OCI-LY7 (cell line): ENCODE data around the gene RARG. TPM values are rescaled to one million over a fixed set of nuclear protein-coding genes. Genes with fewer than 3 reads are reported as not detected.

Experiments
- BruUV-seq: library from RNA; stranded (reverse); fragments of 400-500 nt; replicated peaks from 2 replicates; lab custom pipeline; 2021; lab: Mats Ljungman, UMichigan
- CTCF ChIA-PET: fragments of 300-600 bp; sonication (Branson Sonifier 250); formaldehyde crosslinking; loops from one replicate; lab custom pipeline; 2022; ENCODE audit warnings: antibody characterized with exemption; ENCODE audit not compliant: unreplicated experiment; lab: Charles Lee
- POLR2A ChIA-PET: fragments of 300-600 bp; sonication (Branson Sonifier 250); formaldehyde crosslinking; loops from one replicate; lab custom pipeline; 2022; ENCODE audit warnings: antibody characterized with exemption; lab: Charles Lee
- DNase-seq: peaks from one replicate; pipeline ENCODE4 v3.0.0-alpha.2; 2015; ENCODE audit warnings: low spot score
- H2AFZ ChIP-seq: fragments of 200-600 bp; sonication (generic), shearing (Covaris generic); 2 replicates; pipeline ENCODE4 v1.6.1; 2014; ENCODE audit warnings: mild to moderate bottlenecking, antibody characterized with exemption, low read length, moderate library complexity
- H3K27ac ChIP-seq: fragments of 200-600 bp; sonication (generic); 2 replicates; pipeline ENCODE4 v1.5.1; 2014; ENCODE audit warnings: mixed run types, low read depth, mild to moderate bottlenecking, moderate library complexity, low read length, inconsistent platforms; ENCODE audit not compliant: poor library complexity, severe bottlenecking
- H3K36me3 ChIP-seq: fragments of 200-600 bp; sonication (generic); 2 replicates; pipeline ENCODE4 v1.6.1; 2014; ENCODE audit warnings: mild to moderate bottlenecking, antibody characterized with exemption, low read length, moderate library complexity, mixed read lengths; ENCODE audit not compliant: insufficient read depth
- H3K4me1 ChIP-seq: fragments of 200-600 bp; sonication (generic); 2 replicates; pipeline ENCODE4 v1.5.1; 2014; ENCODE audit warnings: mild to moderate bottlenecking, low read length; ENCODE audit not compliant: insufficient read depth, poor library complexity, severe bottlenecking
- H3K4me2 ChIP-seq: fragments of 200-600 bp; sonication (generic); 2 replicates; pipeline ENCODE4 v1.6.1; 2014; ENCODE audit warnings: mild to moderate bottlenecking, low read length
- H3K4me3 ChIP-seq: fragments of 200-600 bp; sonication (generic); 2 replicates; pipeline ENCODE4 v1.5.1; 2014; ENCODE audit warnings: mild to moderate bottlenecking, low read depth, low read length; ENCODE audit not compliant: poor library complexity, severe bottlenecking
- H3K79me2 ChIP-seq: fragments of 200-600 bp; sonication (generic); 2 replicates; pipeline ENCODE4 v1.6.1; 2016; ENCODE audit warnings: low read depth, mild to moderate bottlenecking, low read length, moderate library complexity, mixed read lengths; ENCODE audit not compliant: insufficient read depth
- H3K9me2 ChIP-seq: fragments of 200-600 bp; sonication (generic); 2 replicates; pipeline ENCODE4 v1.6.1; 2016; ENCODE audit warnings: mild to moderate bottlenecking, low read length, mixed read lengths; ENCODE audit not compliant: insufficient read depth
- H3K9me3 ChIP-seq: fragments of 200-600 bp; sonication (generic); 2 replicates; pipeline ENCODE4 v1.6.1; 2014; ENCODE audit warnings: mild to moderate bottlenecking, mixed run types, low read length, mixed read lengths
- H4K20me1 ChIP-seq: fragments of 200-600 bp; sonication (generic); 2 replicates; pipeline ENCODE4 v1.6.1; 2014; ENCODE audit warnings: mild to moderate bottlenecking, antibody characterized with exemption, low read length, moderate library complexity, mixed read lengths; ENCODE audit not compliant: insufficient read depth
- CTCF ChIP-seq: fragments of 200-600 bp; sonication (generic); conservative IDR thresholded peaks from 2 replicates; pipeline ENCODE4 v1.5.1; 2014; ENCODE audit warnings: mild to moderate bottlenecking, antibody characterized with exemption, low read length, moderate library complexity, mixed read lengths
- EZH2phosphoT487 ChIP-seq: fragments of 200-600 bp; sonication (generic); IDR thresholded peaks from 2 replicates; pipeline ENCODE4 v1.6.1; 2018; ENCODE audit warnings: low read depth, borderline replicate concordance, mild to moderate bottlenecking, mixed run types, antibody characterized with exemption, low read length, moderate library complexity, mixed read lengths
- intact Hi-C: fragments of 100-400 bp; cut with micrococcal nuclease; formaldehyde crosslinking; loops from one replicate; pipeline ENCODE4 v1.10.0; 2022; ENCODE audit not compliant: unreplicated experiment
- total RNA-seq, 2 experiments: library from RNA; depleted of rRNA in 1 of 2; stranded (reverse); fragments of >200 nt in 1 of 2; shearing (Covaris generic) in 1 of 2; gene quantifications; 2 replicates each; pipeline ENCODE4 v1.2.3, GENCODE V29; 2014 to 2022

Gene RARG
- total RNA-seq, 2 experiments from 2014 or later: 7.0 to 8.4 TPM

GRCh38 chr12:53227341-53227740 is 4.7 kb downstream of the RARG start:
- Histone ChIP-seq H3K9me3 (no peaks in the 10 kb centered on the region), H3K79me2 (no peaks in the 10 kb centered on the region), H3K27ac (no peak overlapping the region), H3K36me3 (no peaks in the 10 kb centered on the region), H2AFZ (no peak overlapping the region), H4K20me1 (no peaks in the 10 kb centered on the region), H3K9me2 (no peaks in the 10 kb centered on the region), H3K4me2 (no peak overlapping the region), H3K4me1 (peaks cover 27% of the 10 kb centered on the region), H3K4me3 (no peak overlapping the region)
- TF ChIP-seq CTCF: no peak
- TF ChIP-seq EZH2phosphoT487: no peak
- ChIA-PET CTCF (interaction anchor here (0.7 kb wide), 1 partner anchor 24 kb away, joined by 3 read pairs; no protein-coding TSS in a partner anchor), POLR2A (no interaction called here)
- no TSS peak for BruUV-seq
- intact Hi-C loops: no loop called here
- DNase-seq: no peak

- H3K9me3 ChIP-seq: no peaks in the 10 kb centered on the region
- H4K20me1 ChIP-seq: no peaks in the 10 kb centered on the region
- intact Hi-C loops: no loop called here
- H3K36me3 ChIP-seq: no peaks in the 10 kb centered on the region
- H3K27ac ChIP-seq: no peak overlapping the region
- H3K4me2 ChIP-seq: no peak overlapping the region
- ChIA-PET POLR2A (no interaction called here), CTCF (no interaction called here)
- H2AFZ ChIP-seq: no peak overlapping the region
- no peaks in the 10 kb centered on the region for H3K9me2 ChIP-seq
- DNase-seq: no peak
- no TSS peak for BruUV-seq
- no peak overlapping the region for H3K4me3 ChIP-seq
- H3K79me2 ChIP-seq: no peaks in the 10 kb centered on the region
- H3K4me1 ChIP-seq: peaks cover 30% of the 10 kb centered on the region
- no peak for TF ChIP-seq EZH2phosphoT487
- no peak for TF ChIP-seq CTCF
Observed at GRCh38 chr12:53226815-53227214, 5.2 kb downstream of the RARG start.

- H3K4me2 ChIP-seq: no peak overlapping the region
- TF ChIP-seq CTCF (no peak), EZH2phosphoT487 (no peak)
- BruUV-seq: no TSS peak
- H3K27ac ChIP-seq: no peak overlapping the region
- no peaks in the 10 kb centered on the region for H3K9me3 ChIP-seq
- CTCF ChIA-PET: no interaction called here
- no peaks in the 10 kb centered on the region for H3K79me2 ChIP-seq
- H3K36me3 ChIP-seq: no peaks in the 10 kb centered on the region
- H4K20me1 ChIP-seq: no peaks in the 10 kb centered on the region
- no peaks in the 10 kb centered on the region for H3K9me2 ChIP-seq
- intact Hi-C loops: no loop called here
- DNase-seq: no peak
- no peak overlapping the region for H3K4me3 ChIP-seq
- POLR2A ChIA-PET: interaction anchor here (0.6 kb wide), 2 partner anchors 52 to 155 kb away, joined by 4 to 7 read pairs; no protein-coding TSS in a partner anchor
- H3K4me1 ChIP-seq: peaks cover 34% of the 10 kb centered on the region
- no peak overlapping the region for H2AFZ ChIP-seq
Observed at GRCh38 chr12:53225635-53226424, 6.2 kb downstream of the RARG start.
